Neural progenitor cell (in vitro differentiated cells): Measurements from ENCODE around the gene SCN8A.

Experiments used
- CTCF ChIP-seq: fragments of 200-600 bp; sonication (generic); IDR thresholded peaks from 2 replicates; pipeline ENCODE4 v1.5.1; 2017; ENCODE audit warnings: antibody characterized with exemption, mild to moderate bottlenecking
- EZH2 ChIP-seq: fragments of 200-600 bp; sonication (generic); IDR thresholded peaks from 2 replicates; pipeline ENCODE4 v1.6.1; 2017; ENCODE audit warnings: antibody characterized with exemption, mild to moderate bottlenecking, moderate library complexity

- TF ChIP-seq CTCF (no peak), EZH2 (no peak)
Observed at GRCh38 chr12:51850965-51851299, 259.9 kb downstream of the SCN8A start.
